Bronchial epithelial cell (primary cell): ENCODE results near the gene PRRC2B. TPM values are rescaled to one million over a fixed set of nuclear protein-coding genes. Genes with fewer than 3 reads are reported as not detected.
"Not testable (repeated sequence)": the region's sequence is repeated elsewhere in the genome, so short reads cannot be mapped to it uniquely, and the experiment has no call there.

Experiments used
- DNase-seq: peaks from one replicate; pipeline ENCODE4 v3.0.0-alpha.2; 2010; ENCODE audit warnings: low read depth
- FAIRE-seq: peaks from 2 replicates; lab custom pipeline; 2011; peaks lifted over from hg19 to GRCh38; lab: Jason Lieb, UNC
- H3K27me3 ChIP-seq: 2 replicates; pipeline ENCODE4 v1.5.1; 2011; ENCODE audit warnings: low read length; ENCODE audit not compliant: control insufficient read depth, insufficient read depth
- H3K36me3 ChIP-seq: 2 replicates; pipeline ENCODE4 v1.5.1; 2011; ENCODE audit warnings: low read length; ENCODE audit not compliant: control insufficient read depth, insufficient read depth
- H3K4me3 ChIP-seq: 2 replicates; pipeline ENCODE4 v1.5.1; 2011; ENCODE audit warnings: mild to moderate bottlenecking, low read depth, low read length, control low read depth
- CTCF ChIP-seq: IDR thresholded peaks from 2 replicates; pipeline ENCODE4 v1.5.1; 2011; ENCODE audit warnings: mild to moderate bottlenecking, moderate library complexity, low read length, control low read depth, inconsistent platforms; ENCODE audit not compliant: insufficient read depth, severe bottlenecking
- total RNA-seq: library from RNA; depleted of rRNA; stranded (reverse); fragments of >200 nt; gene quantifications from 2 replicates; pipeline ENCODE4 v1.2.1, GENCODE V29; 2014

Gene PRRC2B
- total RNA-seq, 1 donor from 2014 or later: 20.0 TPM

- peaks cover 33% of the 10 kb centered on the region for H3K36me3 ChIP-seq
- H3K27me3 ChIP-seq: no peaks in the 10 kb centered on the region
- FAIRE-seq: no peak
- no peak for TF ChIP-seq CTCF
- no peak overlapping the region for H3K4me3 ChIP-seq
- no peak for DNase-seq
Observed at GRCh38 chr9:131469951-131470350, 76.1 kb downstream of the PRRC2B start.

GRCh38 chr9:131470581-131470991, 76.7 kb downstream of the PRRC2B start:
- FAIRE-seq (no peak), DNase-seq (no peak)
- no peaks in the 10 kb centered on the region for H3K27me3 ChIP-seq
- peaks cover 36% of the 10 kb centered on the region for H3K36me3 ChIP-seq
- no peak for TF ChIP-seq CTCF
- no peak overlapping the region for H3K4me3 ChIP-seq

GRCh38 chr9:131472085-131472484, 78.2 kb downstream of the PRRC2B start:
- peaks cover 49% of the 10 kb centered on the region for H3K36me3 ChIP-seq
- not testable (repeated sequence) for DNase-seq, H3K4me3 ChIP-seq, FAIRE-seq, H3K27me3 ChIP-seq

- FAIRE-seq (no peak), DNase-seq (no peak)
- Histone ChIP-seq H3K4me3 (no peak overlapping the region), H3K36me3 (peaks cover 50% of the 10 kb centered on the region), H3K27me3 (no peaks in the 10 kb centered on the region)
- TF ChIP-seq CTCF: no peak
Observed at GRCh38 chr9:131473198-131473885, 79.5 kb downstream of the PRRC2B start.

- no peak for DNase-seq
- H3K36me3 ChIP-seq: peaks cover 51% of the 10 kb centered on the region
Observed at GRCh38 chr9:131473891-131474290, 80.0 kb downstream of the PRRC2B start.

GRCh38 chr9:131474711-131475110, 80.8 kb downstream of the PRRC2B start:
- FAIRE-seq (no peak), DNase-seq (no peak)
- peaks cover 53% of the 10 kb centered on the region for H3K36me3 ChIP-seq
- H3K4me3 ChIP-seq: no peak overlapping the region
- no peak for TF ChIP-seq CTCF
- H3K27me3 ChIP-seq: no peaks in the 10 kb centered on the region

More at GRCh38 chr9:131473891-131474290, 80.0 kb downstream of the PRRC2B start:
- TF ChIP-seq CTCF: no peak
- Histone ChIP-seq H3K27me3 (no peaks in the 10 kb centered on the region), H3K4me3 (no peak overlapping the region)
- no peak for FAIRE-seq
